GM21360 (cell line): ENCODE data around the gene RNF166.

Source experiments
- ATAC-seq: cut with Tn5 transposase; IDR thresholded peaks from one replicate; pipeline ENCODE4 v1.9.1; 2021; ENCODE audit warnings: mild to moderate bottlenecking, moderate library complexity; ENCODE audit not compliant: unreplicated experiment

Gene RNF166

DNA sequence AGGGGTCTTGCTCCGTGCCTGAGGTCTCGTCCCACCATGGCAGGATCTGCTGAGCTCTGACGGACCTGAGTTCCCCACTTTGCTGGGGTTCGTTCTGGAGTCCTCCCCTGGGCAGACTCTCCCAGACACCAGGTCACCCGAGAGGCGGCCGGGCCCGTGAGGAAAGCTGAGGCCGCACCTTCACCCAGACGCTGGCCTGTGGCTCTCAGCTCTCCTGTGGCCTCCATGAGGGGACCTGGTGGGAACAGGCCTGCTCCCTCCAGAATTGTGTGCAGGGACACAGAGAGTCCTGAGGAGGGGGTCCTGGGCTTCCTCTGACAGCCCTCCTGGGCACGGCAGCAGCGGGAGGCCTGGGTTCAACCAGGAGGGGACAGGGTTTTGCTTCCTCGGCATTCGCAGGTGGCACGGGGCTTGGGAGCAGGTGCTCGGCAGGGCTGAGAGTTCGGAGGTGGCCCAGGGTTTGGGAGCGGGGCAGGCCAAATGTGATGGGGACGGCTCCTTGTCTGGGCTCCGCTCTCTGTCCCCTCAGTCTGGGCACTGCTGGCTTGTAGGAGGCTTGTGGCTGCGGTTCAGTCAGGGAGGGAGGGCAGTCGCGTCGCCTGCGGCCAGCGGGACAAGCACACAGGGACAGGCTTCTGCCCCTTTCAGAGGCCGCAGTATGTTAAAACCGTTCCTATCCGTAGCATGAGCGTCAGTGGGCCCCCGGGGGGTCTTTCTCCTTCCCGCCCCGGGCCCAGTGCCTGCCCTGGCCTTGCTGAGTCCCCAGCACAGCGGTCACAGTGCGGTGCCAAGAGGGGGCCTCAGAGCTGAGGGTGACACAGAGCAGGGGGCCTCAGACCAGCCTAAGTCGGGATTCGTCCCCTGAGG lies 11.8 kb downstream of the RNF166 start:
- ATAC-seq, result no peak

DNA sequence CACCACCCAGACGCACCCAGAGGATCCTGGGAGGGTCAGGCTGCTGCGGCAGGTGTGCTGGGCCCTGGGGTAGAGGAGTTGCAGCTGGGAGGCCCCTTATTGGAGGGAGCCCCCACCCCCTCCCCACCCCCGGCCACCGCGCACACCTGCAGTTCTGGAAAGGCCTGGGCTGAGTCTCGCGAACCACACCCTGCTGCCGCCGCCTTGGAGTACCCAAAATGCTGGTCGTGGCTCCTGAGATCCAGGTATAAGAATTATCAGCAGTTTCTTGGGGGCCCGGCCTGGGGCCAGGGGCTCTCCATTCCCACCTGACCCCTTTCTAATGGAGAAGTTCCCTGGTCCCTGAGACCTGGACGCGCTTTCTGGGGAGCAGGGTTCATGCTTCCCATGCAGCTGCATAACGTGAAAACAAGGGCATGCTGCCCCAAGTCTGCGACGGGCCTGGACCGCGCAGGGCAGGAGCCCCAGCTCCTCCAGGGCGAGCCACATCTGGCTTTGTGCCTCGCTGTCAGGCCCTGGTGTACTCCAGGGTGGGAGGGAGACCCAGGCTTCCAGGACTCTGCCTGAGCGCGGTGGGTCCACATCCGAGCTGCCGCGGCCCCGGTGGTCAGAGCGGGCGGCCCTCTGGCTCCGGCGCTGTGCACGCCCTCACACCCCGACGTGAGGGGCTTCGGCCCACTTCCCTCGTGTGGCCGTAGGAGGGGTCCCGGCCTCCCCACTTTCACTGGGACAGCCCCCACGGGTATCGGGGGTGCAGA lies 12.6 kb downstream of the RNF166 start:
- no peak for ATAC-seq

DNA sequence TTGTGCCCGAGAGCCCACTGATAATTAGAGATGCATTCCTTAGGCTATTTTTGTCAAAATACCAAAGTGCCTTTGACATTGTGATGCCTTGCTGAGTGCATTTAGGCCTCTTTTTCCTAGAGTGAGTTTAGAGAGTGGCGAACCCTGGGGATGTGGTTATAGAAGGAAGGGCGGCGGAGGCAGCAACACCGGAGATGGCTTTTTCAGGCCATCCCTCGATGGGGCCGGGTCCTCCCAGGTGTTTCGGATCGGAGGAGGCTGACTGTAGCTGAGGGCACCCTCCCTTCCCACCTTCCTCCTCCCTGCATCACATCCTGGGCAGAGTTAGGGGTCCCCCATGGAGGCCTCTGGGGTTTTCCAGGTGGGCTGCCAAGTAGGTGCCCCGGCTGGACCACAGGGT lies 13.3 kb downstream of the RNF166 start:
- no peak for ATAC-seq

DNA sequence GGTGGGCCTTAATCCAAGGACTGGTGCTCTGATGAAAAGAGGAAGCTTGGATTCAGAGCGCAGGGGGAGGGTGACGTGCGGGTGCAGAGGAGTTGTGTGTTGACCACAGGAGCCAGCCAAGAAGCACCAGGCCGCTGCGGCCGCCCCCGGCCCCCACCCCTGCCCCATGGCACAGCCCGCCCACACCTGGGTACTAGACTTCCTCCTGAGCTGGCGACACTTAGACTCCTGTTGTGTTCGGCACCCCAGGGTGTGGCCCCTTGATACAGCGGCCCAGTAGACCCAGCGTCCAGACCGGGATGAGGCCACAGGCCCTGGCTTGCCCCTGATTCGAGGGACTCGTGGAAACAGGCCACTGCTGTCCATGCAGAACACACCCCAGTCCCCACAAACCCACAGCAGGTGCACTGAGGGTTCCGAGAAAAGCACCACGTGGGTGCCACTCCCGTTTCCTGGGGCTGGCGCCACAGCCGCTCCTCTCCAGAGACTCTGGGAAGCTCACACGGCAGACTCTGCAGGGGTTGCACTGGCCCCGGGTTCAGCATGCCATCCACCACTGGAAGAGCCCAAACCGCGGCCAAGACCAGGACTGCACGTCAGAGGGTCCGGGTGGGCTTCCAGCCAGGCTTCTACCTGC lies 14.2 kb downstream of the RNF166 start:
- ATAC-seq, result no peak

DNA sequence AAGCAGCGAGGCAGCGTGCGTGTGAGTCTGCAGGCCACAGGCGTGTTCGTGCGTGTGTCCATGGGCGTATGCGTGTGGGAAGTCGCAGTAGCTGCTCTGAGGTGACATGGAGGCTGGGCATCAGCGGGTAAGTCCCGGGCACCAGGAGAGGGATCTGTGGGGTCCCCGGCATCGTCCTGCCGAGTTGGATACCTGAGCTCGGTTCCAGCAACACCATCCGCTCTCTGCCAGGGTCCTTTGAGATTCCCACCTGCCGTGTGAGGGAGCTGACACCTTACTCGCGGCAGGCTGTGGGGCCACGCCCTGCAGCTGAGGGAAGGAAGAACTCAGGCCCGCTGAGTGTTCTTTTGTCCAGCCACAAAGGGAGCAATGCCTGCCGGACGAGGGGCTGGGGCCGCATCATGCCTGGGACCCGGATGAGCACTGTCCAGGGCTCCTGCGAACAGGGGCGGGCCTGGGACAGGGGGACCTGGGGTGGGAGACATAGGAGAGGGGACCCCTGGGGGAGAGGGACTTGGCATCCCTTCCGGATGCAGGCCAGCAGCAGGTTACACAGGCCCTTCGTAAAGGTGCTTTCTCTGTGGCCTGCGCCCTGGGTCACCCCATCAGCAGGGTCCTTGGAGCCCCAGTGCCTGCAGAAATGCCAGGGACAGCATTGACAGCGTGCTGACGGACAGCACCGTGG lies 14.9 kb downstream of the RNF166 start:
- no peak for ATAC-seq

DNA sequence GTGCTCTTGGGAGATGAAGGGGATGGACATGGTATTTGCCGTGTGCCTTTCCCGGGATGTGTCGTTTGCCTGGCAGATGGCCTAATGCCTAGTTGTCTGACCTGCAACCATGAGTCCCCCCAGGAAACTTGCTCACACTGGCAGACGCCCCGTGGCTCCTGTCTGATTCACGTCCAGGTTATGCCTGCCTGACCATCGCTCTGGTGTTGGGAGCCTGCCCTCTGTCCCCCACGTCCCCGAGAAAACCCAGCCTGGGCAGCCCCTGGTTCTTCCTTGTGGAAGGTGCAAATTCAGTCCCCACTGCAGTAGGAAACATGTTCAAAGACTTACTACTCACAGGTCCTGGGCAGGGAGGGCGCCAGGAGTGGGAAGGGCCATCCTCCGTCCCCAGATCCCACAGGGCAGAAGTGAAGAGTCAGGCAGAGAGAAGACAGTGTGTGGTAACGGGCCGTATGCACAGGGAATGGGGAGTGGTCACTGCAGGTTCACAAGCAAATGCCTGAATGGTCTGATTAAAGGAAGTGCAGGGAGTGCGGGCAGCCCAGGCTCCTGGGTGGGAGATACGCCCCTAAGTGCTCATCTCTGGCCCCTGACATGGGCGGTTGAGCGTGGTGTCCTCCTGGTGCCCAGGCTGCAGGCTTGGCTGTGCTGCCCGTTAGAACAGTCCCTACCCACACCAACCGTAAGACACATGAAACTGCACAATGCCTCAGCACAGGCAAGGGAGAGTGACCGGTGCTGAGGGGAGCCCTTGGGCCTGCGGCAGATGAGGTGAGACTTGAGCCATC lies 15.7 kb downstream of the RNF166 start:
- no peak for ATAC-seq

DNA sequence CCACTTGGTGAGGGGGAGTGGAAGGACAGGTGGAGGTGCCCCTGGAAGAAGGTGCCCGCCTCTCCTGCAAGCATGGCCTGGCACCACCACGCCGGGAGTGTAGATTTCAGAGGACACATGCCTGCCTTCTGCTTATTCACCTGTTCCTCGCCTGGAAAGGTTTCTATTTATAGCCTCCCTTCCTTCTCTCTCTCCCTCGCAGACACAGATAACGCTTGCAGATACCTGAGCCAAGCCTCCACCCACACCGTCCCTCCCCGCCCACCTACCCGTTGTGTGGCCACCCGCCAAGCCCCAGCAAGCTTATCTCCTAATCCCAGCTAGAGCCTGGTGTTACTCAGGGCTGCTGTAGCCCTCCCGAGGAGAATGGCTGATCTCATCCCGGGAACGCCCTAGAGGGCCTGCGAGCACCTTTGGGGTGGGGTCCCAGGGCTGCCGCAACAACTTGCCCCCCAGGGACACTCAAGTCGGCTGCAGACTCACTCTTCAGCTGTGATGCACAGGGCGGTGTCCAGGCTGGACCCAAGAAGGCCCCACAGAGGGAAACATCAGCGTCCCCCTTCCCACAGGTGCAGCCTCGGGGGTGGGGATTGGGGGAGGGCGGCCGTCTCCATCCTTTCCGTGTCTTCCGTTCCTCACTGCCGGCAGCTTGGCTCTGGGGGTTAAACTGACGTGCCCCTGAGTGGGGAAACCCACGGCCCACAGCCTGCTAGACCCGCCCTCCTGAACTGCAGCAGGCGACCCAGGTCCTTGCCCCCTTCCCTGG lies 18.0 kb downstream of the RNF166 start:
- no peak for ATAC-seq

DNA sequence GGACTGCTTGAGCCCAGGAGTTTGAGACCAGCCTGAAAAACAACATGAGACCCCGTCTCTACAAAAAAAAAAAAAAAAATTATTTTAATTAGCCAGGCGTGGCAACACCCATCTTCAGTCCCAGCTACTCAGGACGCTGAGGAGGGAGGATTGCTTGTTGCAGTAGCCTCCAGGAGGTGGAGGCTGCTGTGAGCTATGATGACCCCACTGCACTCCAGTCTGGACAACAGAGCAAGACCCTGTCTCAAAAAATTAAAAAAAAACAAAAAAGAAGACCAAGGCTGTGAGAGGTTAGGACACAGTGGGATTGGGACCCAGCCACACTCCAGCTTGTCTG lies 18.6 kb downstream of the RNF166 start:
- ATAC-seq, result no peak

DNA sequence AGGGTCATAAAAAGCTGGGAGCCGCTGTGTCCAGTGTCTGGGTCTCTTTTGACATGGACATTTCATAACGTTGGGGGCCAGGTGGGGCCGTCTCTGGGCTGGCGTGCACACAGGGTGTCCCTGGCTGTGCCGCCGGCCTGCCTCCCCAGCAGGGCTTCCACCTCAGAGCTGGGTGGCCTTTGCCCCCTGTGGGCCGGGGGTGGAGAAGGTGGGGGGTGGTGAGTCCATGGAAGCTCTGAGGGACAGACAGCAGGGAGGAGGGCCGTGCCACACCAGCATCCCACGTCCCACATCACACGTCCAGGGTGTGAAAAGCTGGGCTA lies 19.0 kb downstream of the RNF166 start:
- ATAC-seq, result no peak

DNA sequence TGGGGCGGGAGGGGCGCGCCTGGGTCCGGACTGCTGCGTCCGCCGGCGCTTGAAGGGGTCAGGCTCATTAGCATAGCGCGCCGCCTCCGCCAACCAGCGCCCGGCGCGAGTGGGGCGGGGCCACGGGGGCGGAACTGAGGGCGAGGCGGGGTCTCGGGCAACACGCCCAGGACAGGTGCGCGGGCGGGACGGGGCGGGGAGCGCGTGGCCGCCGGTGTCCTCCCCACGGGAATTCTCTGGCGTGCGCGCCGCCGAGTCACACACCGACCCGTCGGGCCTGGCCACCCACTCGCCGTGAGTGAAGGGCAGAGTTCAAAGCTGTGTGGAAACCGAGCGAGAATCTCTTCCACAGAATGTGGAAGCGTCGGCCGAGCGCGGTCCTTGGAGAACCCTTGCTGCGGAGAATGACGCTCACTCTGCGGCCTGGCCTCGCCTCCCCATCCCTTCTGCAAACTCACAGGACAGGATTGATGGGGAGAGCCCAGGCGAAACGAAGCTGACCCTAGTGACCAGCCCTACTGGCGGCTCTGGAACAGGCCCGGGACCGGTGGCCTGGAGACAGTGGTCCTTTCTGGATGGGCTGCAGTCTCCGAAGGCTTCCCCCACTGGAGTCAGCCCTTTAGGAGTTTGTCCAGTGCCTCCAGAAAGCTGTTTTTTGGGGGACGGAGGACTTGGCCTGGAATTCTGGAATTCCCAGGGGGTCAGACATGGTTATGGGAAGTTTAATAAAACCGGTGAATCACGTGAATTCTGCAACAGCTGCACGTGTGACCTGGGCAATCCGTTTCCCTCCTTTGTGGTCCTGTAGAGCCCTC lies 19.6 kb downstream of the RNF166 start, which contains the start of gene SNAI3:
Gene SNAI3, minus strand, starts transcription at position 69 of the 815 bp plus-strand sequence. CDS start 101 bp downstream, outside the sequence.
- ATAC-seq, result peak; percentile 62

DNA sequence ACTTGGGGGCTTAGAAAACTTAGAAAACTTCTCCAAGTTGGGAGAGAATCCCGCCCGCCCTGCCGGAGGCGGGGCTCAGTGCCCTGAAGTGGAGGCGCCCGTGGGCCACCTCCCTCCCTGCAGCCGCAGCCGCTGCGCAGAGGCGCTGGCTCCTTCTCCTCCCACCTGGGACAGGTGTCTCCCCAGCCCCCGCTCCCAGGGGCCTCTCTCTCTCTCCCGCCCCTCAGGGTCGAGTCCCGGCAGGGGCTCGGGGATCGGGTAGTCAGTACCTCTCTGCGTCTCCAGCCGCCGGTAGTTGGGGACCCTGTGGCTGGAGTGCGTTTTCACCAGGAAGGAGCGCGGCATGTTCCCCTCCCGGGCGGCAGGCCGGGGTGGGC lies 20.2 kb downstream of the RNF166 start:
- ATAC-seq, result peak; percentile 18

DNA sequence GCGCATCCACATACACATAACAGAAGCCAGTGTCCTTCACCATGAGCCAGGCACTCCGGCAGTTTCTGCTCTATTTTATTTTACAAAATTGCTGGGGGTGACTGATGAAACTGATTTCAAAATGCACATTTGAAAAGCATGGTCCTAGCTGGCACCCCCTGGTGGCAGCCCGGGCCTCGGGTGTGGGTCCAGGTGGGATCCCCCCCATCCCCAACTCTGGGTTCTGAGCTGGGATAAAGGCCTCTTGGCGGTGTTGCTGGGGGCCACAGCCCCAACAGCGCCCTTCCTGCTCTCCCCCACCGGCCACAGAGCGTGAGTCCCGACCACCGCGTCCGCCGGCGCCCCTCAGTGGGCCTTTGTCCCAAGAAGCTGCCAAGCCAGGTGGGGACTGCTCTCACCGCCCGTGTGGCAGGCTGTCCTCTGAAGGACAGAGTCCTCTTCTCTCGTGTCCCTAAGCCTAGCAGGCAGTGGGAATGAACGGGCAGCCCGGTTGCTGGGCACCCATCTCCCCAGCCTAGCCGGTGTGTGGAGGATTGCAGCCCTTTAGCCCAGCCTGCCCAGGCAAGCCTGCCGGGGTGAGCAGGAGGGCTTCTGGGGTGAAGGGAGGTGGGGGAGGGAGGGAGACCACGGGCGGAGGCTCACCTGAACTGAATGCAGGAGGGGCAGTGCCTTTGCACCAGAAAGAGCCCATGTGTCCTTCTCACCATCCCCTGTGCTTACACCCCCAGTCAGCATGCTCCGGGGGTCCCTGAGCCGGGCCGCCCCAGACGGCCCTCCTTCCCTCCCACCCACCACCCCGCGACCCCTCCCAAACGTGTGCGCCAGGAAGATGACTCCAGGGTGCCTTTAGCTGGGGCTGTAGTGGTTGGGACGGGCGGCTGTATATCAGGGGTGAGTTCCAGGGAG lies 20.8 kb downstream of the RNF166 start:
- ATAC-seq, result no peak

DNA sequence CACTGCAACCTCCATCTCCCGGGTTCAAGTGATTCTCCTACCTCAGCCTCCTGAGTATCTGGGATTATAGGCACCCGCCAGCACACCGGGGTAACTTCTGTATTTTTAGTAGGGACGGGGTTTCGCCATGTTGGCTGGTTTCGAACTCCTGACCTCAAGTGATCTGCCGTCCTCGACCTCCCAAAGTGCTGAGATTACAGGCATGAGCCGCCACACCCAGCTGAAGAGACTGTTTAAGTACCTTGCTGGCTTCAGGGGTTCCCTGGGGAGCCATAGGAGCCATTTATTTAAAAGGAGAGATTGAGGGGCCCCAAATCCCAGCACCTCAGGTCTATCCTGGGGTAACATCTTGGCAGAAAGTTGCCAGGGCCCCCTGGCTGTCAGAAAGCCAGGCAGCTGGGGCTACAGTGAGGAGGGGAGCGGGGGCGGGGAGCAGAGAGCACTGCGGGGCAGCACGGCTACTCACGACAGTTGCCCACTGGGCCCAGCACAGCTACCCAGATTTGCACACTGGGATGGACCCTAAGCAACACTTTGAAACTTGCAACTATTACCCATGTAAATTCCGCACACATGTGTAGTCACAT lies 21.5 kb downstream of the RNF166 start:
- no peak for ATAC-seq

DNA sequence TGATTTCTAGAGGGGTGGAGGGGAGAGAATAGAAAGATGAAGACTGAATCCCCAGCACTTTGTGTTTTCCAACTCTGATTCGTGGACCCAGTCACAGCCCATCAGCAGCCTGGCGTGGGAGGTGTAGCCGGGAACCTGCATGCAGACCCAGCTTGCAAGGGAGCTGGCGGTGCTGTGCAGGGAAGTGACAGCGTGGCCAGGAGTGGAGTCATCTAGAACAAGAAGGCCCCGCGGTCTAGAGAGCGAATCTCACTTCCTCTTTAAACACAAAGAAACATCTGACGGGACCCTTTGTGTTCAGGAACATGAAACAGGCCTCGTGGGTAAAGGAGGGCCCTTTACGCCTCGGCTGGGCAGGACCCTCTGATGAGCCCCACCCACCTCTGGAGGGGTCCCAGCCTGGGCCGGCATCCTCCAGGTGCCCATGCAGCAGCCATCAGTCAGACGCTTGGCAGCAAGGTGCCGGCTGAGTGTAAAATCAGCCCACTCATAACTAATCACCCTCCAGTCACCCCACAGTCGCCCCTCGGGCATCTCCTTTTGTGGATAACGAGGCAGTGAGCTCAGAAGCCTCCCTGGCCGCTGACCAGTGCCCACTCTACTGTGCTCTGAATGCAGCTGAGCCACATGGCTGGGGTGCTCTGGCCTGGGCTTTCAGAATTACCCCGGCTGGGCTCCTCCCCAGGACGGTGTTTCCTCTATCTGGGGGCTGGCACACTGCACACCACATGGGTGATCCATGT lies 24.3 kb downstream of the RNF166 start:
- peak; percentile 48 for ATAC-seq

DNA sequence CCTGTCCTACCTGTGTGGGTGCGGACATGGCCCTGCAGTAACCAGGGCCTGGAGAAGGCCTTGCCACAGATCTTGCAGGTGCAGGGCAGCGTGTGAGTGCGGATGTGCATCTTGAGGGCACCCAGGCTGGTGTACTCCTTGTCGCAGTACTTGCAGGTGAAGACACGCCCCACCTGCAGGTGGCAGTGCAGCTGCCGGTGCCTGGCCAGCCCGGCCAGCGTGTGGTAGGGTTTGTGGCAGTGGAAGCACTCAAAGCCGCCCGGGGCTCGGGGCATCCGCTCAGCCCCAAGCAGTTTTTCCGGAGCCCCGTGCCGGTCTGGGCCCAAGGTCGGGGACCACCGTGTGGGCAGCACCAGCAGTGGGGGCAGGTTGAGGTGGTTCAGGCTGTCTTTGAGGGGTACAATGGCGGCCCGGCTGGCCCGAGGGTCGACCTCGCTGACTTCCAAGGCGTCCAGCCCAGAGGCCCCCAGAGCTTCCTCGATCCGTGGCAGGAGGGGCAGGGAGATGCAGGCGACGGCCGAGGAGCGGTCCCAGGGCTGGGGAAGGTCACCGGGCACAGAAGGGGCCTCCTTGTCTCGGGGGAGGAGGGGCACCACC lies 25.0 kb downstream of the RNF166 start:
- peak; percentile 26 for ATAC-seq

DNA sequence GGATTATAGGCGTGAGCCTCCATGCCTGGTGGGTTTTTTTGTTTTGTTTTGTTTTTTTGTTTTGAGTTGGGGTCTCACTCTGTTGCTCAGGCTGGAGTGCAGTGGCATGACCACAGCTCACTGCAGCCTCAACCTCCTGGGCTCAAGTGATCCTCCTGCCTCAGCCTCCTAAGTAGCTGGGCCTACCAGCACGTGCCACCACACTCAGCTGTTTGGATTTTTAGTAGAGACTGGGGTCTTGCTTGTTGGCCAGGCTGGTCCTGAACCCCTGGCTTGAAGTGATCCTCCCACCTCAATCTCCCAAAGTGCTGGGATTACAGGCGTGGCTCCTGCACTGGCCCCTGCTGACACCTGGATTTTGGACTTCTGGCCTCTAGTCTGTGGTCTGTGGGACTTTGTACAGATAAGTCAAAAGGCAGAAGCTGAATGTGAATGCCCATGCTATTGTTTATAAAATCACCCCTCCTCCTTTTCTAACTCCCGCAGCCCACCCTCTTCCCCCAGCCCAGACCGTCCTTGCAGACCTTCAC lies 25.6 kb downstream of the RNF166 start:
- ATAC-seq, result no peak
